Psoas muscle (tissue), 8 donors: Measurements from ENCODE around the gene MRPL3. TPM values are rescaled to one million over a fixed set of nuclear protein-coding genes. Genes with fewer than 3 reads are reported as not detected.

Source experiments
- ATAC-seq, 4 donors: fragments of 200-7000 bp; cut with Tn5 transposase; one replicate each; pipeline ENCODE4 v1.9.1; 2020; ENCODE audit warnings: moderate library complexity in 3 of 4, mild to moderate bottlenecking in 2 of 4
- DNase-seq, 2 donors: peaks; one replicate each; pipeline ENCODE4 v3.0.0-alpha.2; 2020
- H3K27ac ChIP-seq: fragments of 200-600 bp; one replicate; pipeline ENCODE4 v1.8.0; 2022
- H3K27me3 ChIP-seq, 3 donors: fragments of 200-600 bp in 1 of 3; one replicate each; pipeline versions ENCODE4 v1.6.1 to v1.8.0; 2013 to 2022; ENCODE audit warnings: low read length in 2 of 3, mild to moderate bottlenecking in 2 of 3, moderate library complexity in 1 of 3; ENCODE audit not compliant: insufficient read depth in 3 of 3
- H3K36me3 ChIP-seq, 2 donors: fragments of 200-600 bp in 1 of 2; one replicate each; pipeline versions ENCODE4 v1.6.1 to v1.8.0; 2013 to 2022; ENCODE audit warnings: low read depth in 1 of 2, mild to moderate bottlenecking in 1 of 2, moderate library complexity in 1 of 2; ENCODE audit not compliant: insufficient read depth in 1 of 2
- H3K4me1 ChIP-seq: fragments of 200-600 bp; one replicate; pipeline ENCODE4 v1.8.0; 2022
- H3K4me3 ChIP-seq: fragments of 200-600 bp; one replicate; pipeline ENCODE4 v1.8.0; 2022; ENCODE audit warnings: mild to moderate bottlenecking
- H3K9me3 ChIP-seq: fragments of 200-600 bp; one replicate; pipeline ENCODE4 v1.8.0; 2022
- CTCF ChIP-seq: fragments of 200-600 bp; IDR thresholded peaks from one replicate; pipeline ENCODE4 v1.8.0; 2022; ENCODE audit warnings: antibody characterized with exemption
- WGBS, 3 donors: extraction: QIAGEN DNeasy Blood & Tissue Kit; methylation state at CpG; one replicate each; pipeline versions ENCODE4 v1.1.6 to v1.1.7; 2013; 5-methylcytosine and 5-hydroxymethylcytosine counted together
- intact Hi-C, 2 donors: fragments of 100-400 bp; cut with DNase I; formaldehyde crosslinking; loops; one replicate each; pipeline versions ENCODE4 v1.11.0 to v1.14.2; 2022
- polyA plus RNA-seq, 3 donors: library from polyadenylated mRNA; stranded (reverse); fragments of 200-250 nt; gene quantifications; one replicate each; pipeline ENCODE4 v1.2.3, GENCODE V29; 2013
- total RNA-seq, 4 donors: library from RNA; stranded (reverse); fragmentation: NEBNext Ultra II Directional in 2 of 4; extraction: Animal tissue kit (Norgen Biotek cat#: 25700) in 2 of 4; gene quantifications; one replicate each; pipeline versions ENCODE4 v1.2.1 to v1.2.4, GENCODE V29; 2021 to 2023
- donor health status: healthy with polysubstance abuse.
- donor health status: DM: no; HTN: no; CAD: no; lungs with moderate emphysema.
- donor health status: Bipolar disorder and iron deficiency.
- donor health status: healthy.
- donor health status: DM: yes; HTN: yes; CAD: no.
- donor health status: DM: no; HTN: no; CAD: no.
- donor health status: DM: no; HTN: no; CAD: no.
- donor health status: DM: yes; HTN: yes; CAD: no.

The MRPL3 gene
- total and polyA plus RNA-seq, 7 donors, result 53.0 to 156 (median 85.5) TPM

- no peak for DNase-seq
- no peaks in the 10 kb centered on the region for H3K27me3 ChIP-seq
- no peak for TF ChIP-seq CTCF
- no peaks in the 10 kb centered on the region for H3K9me3 ChIP-seq
- WGBS, 3 donors, result 28 to 46% (median 34%) methylated on average over 3 of the region's 3 CpGs
- intact Hi-C loops, result no loop called here
- no peaks in the 10 kb centered on the region for H3K36me3 ChIP-seq
- H3K4me1 ChIP-seq, result no peaks in the 10 kb centered on the region
- H3K27ac ChIP-seq, result no peak overlapping the region
- no peak overlapping the region for H3K4me3 ChIP-seq
- no peak for ATAC-seq
These were observed 32.4 kb upstream of the MRPL3 start for GRCh38 chr3:131535131-131535530.

- Histone ChIP-seq H3K9me3 (no peaks in the 10 kb centered on the region), H3K4me1 (no peaks in the 10 kb centered on the region), H3K27me3 (peaks cover 0 to 3% (median 0%) of the 10 kb centered on the region in 3 donors), H3K27ac (no peak overlapping the region), H3K4me3 (no peak overlapping the region), H3K36me3 (no peaks in the 10 kb centered on the region)
- no peak for TF ChIP-seq CTCF
- no peak for DNase-seq
- intact Hi-C loops, result no loop called here
- ATAC-seq, result no peak
These were observed 29.9 kb upstream of the MRPL3 start for GRCh38 chr3:131532645-131533044.

GRCh38 chr3:131530843-131531242, 28.1 kb upstream of the MRPL3 start:
- no peak overlapping the region for H3K4me3 ChIP-seq
- no peak for DNase-seq
- no peaks in the 10 kb centered on the region for H3K9me3 ChIP-seq
- ATAC-seq, result no peak
- TF ChIP-seq CTCF, result no peak
- WGBS, 3 donors, result 76 to 84% (median 80%) methylated on average over 1 of the region's 1 CpG
- H3K27ac ChIP-seq, result no peak overlapping the region
- H3K27me3 ChIP-seq, result peaks cover 0 to 11% (median 3%) of the 10 kb centered on the region in 3 donors
- intact Hi-C loops, result no loop called here
- no peaks in the 10 kb centered on the region for H3K36me3 ChIP-seq
- H3K4me1 ChIP-seq, result no peaks in the 10 kb centered on the region

- intact Hi-C loops, result no loop called here
- Histone ChIP-seq H3K4me1 (no peaks in the 10 kb centered on the region), H3K27ac (no peak overlapping the region), H3K4me3 (no peak overlapping the region), H3K27me3 (peaks cover 0 to 13% (median 3%) of the 10 kb centered on the region in 3 donors), H3K36me3 (no peaks in the 10 kb centered on the region), H3K9me3 (no peaks in the 10 kb centered on the region)
- no peak for TF ChIP-seq CTCF
- ATAC-seq (no peak), DNase-seq (no peak)
- WGBS, 3 donors, result 84 to 93% (median 86%) methylated on average over 1 of the region's 1 CpG
These were observed 27.6 kb upstream of the MRPL3 start for GRCh38 chr3:131530388-131530787.

- Histone ChIP-seq H3K4me3 (peak overlapping the region; percentile 57), H3K4me1 (no peaks in the 10 kb centered on the region), H3K27me3 (peaks cover 0 to 14% (median 3%) of the 10 kb centered on the region in 3 donors), H3K9me3 (no peaks in the 10 kb centered on the region), H3K36me3 (no peaks in the 10 kb centered on the region), H3K27ac (no peak overlapping the region)
- DNase-seq (peak; percentile 43 to 60), ATAC-seq (peak; percentile 56 to 86 (median 68))
- intact Hi-C loops, result no loop called here
- WGBS, 3 donors, result 7 to 8% (median 8%) methylated on average over 37 of the region's 37 CpGs
- TF ChIP-seq CTCF, result no peak
These were observed 24.1 kb upstream of the MRPL3 start for GRCh38 chr3:131526801-131527347.
